ENCODE measurements around the gene BPI.
"Not testable (repeated sequence)": the region's sequence is repeated elsewhere in the genome, so short reads cannot be mapped to it uniquely, and the experiment has no call there.

Gene BPI

GRCh38 chr20:38303908-38304379 is at the start of gene BPI:
Gene BPI, plus strand, starts transcription at chr20:38304156. Its CDS starts 68 bp downstream, at chr20:38304224.
- no peak for DNase-seq

DNA sequence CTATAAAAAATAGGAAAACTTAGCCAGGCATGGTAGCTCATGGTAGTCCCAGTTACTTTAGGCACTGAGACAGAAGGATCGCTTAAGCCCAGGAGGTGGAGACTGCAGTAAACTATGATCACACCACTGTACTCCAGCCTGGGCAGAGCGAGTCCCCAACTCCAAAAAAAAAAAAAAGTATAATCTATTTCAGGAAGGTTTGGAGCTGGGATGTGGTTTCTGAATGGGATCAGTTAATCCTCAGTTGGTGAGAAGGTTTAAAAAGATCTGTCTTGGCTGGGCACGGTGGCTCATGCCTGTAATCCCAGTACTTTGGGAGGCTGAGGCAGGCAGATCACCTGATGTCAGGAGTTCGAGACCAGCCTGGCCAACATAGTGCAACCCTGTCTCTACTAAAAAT is 49.3 kb upstream of the BPI start:
- not testable (repeated sequence) for DNase-seq

GRCh38 chr20:38255393-38255792 is 48.6 kb upstream of the BPI start:
- DNase-seq = no peak

- no peak for DNase-seq
Measured at GRCh38 chr20:38256021-38256420, 47.9 kb upstream of the BPI start.

DNA sequence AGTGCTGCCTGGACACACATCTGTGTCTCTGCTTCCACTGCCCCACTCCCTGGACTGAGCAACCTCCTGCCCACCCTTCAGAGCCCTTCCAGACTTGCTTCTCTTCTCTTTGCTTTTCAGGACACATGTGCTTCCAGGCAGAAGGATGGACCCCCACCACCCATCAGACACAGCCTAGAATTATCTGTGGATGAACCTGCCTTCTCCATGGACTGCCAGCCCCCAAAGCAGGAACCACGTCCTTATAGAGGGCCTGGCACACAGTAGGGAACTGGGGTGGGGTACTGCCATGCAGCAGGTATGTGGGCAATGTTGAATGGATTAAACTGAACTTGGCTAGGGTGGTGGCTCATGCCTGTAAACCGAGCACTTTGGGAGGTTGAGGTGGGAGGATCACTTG is 47.0 kb upstream of the BPI start:
- no peak for DNase-seq

DNA sequence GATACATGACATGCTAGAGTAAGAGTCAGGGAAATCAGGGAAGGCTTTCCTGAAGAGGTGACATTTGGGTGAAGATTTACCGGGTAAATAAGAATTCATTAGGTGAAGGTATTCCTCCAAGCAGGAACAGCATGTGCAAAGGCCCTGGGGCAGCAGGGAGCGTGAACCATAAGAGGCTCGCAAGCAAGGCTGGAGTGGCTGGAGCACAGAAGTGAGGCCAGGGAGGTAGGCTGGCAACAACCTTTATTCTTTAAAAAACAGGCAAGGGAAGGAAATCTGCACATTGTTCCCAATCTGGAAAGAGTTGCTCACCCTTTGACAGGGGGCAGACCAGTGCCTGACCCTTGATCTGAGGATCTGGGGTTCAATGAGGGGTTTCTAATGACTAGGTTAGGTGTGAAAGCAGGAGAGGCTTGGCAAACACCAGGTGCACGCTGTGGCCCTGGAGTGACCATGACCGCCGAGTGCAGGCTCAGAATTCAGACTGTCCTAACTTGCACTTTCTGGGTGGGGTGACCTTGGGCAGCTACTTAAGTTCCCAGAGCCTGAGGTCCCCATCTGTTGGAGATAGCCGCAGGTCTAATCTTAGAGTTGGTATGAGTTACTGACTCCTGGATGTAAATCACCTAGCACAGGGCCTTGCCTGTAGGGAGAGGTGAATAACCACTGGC is 45.3 kb upstream of the BPI start:
- no peak for DNase-seq

DNA sequence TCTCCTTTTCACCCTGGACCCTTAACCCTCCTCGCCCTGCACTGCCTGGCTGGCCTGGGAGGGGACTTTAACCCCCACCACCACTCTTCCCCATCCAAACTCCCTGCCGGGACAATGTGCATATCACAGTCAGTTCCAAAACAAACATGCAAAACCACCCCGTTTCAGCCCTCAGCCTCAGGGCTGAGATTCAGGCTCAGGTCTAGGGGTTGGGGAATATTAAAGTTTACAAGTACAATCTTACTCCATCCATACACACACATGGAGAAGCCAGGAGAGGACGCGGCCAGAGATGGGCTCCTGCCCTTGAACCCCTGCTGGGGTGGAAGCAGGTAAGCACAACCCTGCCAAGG is 44.0 kb upstream of the BPI start:
- DNase-seq = no peak

DNA sequence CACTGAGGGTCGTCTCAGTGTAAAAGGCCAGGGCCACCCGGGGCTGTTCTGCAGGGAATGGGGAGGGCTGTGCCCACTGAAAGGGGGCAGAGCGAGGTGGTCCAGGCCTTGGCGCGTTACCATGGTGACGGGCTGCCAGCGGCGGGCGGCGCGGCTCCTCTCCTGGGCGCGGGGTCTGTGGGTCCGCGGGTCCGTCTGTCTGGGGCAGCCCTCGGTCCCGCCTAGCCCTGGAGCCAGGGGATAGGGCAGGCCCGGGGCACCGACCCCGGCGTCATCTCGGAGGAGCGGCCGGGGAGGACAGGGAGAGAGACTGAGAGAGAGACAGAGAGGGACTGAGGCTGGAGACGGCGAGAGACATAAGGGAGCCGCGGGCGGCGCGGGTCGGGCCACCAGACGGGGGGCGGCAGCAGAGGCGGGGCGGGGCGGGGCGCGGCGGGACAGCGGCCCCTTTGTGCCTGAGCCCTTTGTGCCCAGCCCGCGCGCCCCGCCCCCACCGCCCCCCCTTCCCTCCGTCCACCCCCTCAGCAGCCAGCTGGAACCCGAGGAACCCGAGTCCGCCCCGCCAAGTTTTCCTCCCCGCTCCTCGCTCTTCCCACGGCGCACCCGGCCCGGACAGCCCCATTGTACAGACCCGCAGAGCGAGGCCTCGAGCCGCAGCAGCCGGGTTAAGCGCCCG is 43.4 kb upstream of the BPI start, which contains the start of gene KIAA1755:
Gene KIAA1755, minus strand, starts transcription at position 358 of the 676 bp plus-strand sequence. Its CDS starts 235 bp downstream, at position 123.
- DNase-seq = no peak

DNA sequence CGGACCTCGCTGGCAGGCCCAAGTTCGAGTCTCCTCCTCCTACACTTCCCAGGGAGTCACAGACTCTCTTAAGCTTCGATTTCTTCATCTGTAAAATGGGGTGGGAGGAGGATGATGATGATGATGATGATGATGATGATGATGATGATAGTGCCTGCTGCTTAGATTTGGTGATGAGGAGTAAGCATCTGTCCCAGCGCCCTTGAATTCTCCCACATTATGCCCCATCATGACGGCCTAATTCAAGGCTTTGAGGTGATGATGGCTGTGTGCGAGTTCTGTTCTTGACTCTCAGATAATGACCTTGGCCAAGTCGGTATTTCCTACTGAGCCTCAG is 42.9 kb upstream of the BPI start:
- DNase-seq = no peak

GRCh38 chr20:38262931-38263330 is 41.0 kb upstream of the BPI start:
- no peak for DNase-seq

- DNase-seq = no peak
Measured at GRCh38 chr20:38266426-38266825, 37.5 kb upstream of the BPI start.

DNA sequence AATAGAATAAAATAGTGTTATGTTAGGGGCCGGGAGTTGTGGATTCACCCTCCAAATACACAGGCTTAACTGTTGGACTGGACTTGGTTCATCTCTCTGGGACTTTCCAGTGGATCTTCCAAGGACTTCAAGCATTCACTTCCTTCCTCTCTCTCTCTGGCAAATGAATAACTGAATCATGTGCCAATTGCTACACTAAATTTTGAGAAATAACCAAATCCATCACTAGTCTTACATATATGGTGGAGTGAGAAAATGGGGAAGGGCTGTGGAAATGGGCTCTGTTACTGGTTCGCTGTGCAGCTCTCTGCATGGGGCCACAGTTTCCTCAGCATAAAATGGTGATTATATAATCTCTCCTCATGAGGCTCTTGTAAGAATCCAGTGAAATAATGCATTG is 36.7 kb upstream of the BPI start:
- DNase-seq = no peak

DNA sequence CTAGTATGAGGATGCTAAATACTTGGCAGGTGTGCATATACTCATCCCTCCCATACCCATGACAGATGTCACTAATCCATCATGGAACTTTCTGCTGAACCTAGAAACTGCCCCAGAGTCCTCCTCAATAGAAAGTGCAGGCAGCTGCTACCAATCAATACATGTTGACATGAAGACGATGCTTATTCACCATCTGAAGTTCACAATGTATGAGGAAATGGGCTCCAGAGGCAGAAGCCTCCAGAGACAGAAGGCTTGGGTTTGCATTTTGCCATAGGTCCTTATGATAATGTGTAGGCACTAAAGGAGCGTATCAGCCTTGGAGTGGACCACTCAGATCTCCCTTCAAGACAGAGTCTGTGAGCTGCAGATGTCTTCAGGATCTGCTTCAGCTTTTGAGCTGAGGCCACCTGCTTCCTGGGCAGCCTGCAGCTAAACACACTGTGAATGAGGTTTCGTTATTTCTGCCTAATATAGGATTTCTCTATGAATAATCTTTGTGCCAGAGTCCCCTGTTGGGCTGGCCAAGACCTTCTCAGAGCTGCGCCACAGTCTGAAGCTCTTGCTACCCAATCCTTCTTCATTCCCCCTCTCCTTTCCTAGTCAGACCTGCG is 35.9 kb upstream of the BPI start:
- DNase-seq = no peak

DNA sequence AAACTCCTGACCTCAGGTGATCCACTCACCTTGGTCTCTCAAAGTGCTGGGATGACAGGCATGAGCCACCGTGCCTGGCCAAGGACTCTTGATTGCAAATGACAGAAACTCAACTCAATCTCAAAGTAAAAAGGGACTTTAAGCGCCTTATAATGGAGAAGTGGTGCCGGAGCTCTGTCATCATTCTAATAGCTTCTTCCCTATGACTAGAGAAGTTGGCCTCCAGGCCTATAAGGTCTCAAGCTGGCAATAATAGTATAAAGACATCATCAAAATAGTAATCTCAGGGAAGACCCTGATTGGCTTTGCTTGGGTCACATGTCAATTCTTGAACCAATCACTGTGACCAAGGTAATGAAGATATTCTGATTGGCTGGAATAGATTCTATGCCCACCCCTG is 34.9 kb upstream of the BPI start:
- no peak for DNase-seq

DNA sequence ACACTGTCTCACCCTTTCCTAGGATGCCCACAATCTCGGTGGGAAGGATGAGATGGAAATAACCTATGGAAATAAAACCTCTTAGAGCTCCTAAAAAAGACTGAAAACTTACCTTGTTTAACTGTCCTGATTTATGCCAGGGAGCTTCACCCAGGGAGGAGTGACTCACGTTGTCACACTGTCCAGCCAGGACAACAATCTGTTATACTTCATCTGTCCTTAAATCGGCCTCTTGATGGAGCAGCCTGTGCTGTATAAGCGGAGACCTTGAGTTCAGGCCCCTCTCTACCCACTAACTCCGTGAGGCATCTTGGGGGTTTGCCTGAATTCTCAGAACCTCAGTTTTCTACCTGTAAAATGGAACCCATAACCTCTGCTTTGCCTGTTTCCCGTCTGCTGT is 34.2 kb upstream of the BPI start:
- DNase-seq = no peak

GRCh38 chr20:38270869-38271605 is 32.9 kb upstream of the BPI start:
- peak; percentile 40 for DNase-seq

DNA sequence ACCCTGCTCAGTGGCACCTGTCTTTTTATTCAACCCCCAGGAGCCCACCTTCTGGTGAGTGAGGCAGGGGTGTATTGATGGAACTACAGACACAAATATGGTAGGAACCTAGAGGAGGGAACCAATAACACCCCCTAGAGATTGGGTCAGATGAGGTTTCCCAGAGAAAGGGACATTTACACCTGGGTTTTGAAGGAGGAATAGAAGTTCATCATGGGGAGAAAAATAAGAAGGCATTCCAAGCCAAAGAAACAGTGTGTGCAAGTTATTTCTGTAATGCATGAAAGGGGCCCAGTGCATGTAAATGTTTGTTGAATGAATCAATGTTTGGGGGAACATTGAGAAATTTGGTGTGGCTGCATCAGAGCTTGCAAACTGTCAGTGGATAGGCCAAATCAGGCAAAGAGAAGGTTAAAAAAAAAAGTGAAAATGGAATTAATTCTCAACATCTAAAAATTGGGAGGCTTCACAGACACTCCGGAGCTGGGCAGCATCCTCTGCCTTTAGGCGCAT is 32.3 kb upstream of the BPI start:
- DNase-seq = no peak

- DNase-seq = no peak
Measured at GRCh38 chr20:38272398-38272797, 31.6 kb upstream of the BPI start.

DNA sequence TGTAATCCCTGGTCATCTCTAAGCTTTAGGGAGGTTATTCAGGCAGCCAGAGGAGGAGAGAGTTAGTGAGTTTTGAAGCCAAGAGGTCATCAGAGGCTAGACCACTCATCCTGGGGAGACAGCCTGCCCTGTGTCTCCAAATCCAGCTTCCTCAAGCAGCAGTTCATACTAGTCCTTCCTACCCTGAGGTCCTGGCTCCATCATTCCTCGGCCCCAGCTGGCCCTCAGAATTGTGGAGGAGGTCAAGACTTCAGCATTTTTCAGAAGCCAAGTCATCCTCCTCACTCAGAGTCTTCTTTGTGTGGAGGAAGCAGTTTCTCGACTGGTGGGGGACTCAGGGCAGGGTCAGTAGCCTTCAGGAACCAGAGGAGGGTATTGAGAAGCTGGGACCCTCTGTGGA is 31.0 kb upstream of the BPI start:
- DNase-seq = no peak

GRCh38 chr20:38275815-38276550 is 28.0 kb upstream of the BPI start:
- DNase-seq = no peak

DNA sequence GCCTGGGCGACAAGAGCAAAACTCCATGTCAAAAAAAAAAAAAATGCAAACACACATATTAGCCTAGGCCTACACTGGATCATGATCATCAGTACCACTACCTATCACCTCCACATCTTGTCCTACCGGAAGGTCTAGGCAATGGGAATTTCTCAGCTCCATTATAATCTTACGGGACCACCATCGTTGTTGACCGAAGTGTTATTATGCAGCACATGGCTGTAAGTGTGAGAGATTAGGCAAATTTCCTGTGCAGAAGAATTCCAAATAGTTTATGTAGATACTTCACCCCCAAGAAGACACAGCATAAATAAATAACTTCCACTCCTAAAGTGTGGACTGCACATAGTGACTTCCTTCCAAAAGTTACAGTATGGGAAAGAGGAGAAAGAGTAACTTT is 26.7 kb upstream of the BPI start:
- DNase-seq = no peak

GRCh38 chr20:38277691-38278090 is 26.3 kb upstream of the BPI start:
- no peak for DNase-seq

GRCh38 chr20:38278131-38278530 is 25.8 kb upstream of the BPI start:
- DNase-seq = peak; percentile 92

Measured in DMS 273 treated with DMSO at 0.1 percent for 48 hours (cell line).